ENCODE results near the gene FGF14. TPM values are rescaled to one million over a fixed set of nuclear protein-coding genes. Genes with fewer than 3 reads are reported as not detected.
A peak's percentile ranks its signal among the peaks of the same experiment; 100 is the strongest.

Gene FGF14
- total and polyA plus RNA-seq, 2 of the 4 experiments (the other 2 are of a cell fraction) = under 0.01 TPM; not detected in 1

DNA sequence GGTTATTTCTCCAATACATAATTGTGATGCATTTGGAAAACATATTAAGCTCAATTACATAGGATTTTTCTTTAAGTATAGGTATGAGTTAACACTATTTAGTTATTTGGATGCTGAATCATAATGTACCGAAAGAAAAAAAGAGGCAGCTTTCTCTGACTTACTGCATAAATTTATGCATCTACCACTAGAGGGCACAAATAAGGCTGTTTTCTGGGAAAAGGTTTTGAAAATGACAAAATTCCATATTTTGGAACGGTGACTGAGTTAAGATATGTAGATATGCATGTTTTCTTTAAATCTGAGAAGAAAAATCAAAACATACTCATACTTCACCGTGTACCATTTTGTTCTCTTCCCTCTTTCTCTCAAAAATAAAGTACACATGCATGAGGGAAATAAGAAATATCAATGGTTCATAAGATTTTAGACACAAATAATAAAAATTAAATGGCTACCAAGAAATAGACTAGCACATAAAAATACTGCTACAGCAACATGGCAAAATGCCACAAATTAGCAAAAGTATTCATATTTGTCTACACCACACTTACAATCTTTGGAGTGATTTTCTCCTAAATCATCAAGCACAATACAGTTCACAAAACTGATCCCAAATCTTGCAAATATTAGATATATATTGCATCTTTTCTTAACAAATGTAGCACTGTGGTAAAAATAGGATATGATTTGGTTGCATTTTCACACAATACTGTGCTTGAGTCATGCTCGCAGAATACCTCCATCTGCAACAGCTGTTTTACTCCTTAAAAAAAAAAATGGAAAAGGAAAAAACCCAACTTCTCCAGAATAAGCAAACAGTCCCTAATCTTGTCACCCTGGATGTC, 260.0 kb downstream of the FGF14 start:
- ChIA-PET CTCF (interaction anchor here (0.7 to 1.2 kb wide), 10 partner anchors 10 to 416 kb away, joined by 3 to 11 read pairs (median 3); no protein-coding TSS in a partner anchor), POLR2A (ENCODE audit: unreplicated experiment) (no interaction called here)
- Histone ChIP-seq H3K27me3 (ENCODE audit: control insufficient read depth, insufficient read depth, low read length) (no peaks in the 10 kb centered on the region), H4K20me1 (ENCODE audit: insufficient read depth, low read length) (no peaks in the 10 kb centered on the region), H3K9ac (ENCODE audit: low read depth, low read length) (no peak overlapping the region), H2AFZ (replicated peaks; ENCODE audit: low read length, poor library complexity) (no peak overlapping the region), H3K9me1 (ENCODE audit: insufficient read depth, low read length) (no peaks in the 10 kb centered on the region), H3K56ac (ENCODE audit: extremely low read depth, insufficient read depth, low read length) (no peak overlapping the region), H3K79me1 (ENCODE audit: low read depth in 1 of 2, low read length in 2 of 2) (no peaks in the 10 kb centered on the region), H4K8ac (ENCODE audit: low read depth in 2 of 2, low read length in 2 of 2) (no peak overlapping the region), H2AK5ac (ENCODE audit: low read depth, low read length) (no peak overlapping the region), H3K4me1 (ENCODE audit: control insufficient read depth, insufficient read depth, low read length) (no peaks in the 10 kb centered on the region), H4K5ac (ENCODE audit: low read depth, low read length) (no peak overlapping the region), H3K4me2 (ENCODE audit: low read depth, low read length) (no peak overlapping the region), H3K4ac (ENCODE audit: low read depth, low read length) (no peak overlapping the region), H2BK5ac (ENCODE audit: low read depth, low read length, poor library complexity, severe bottlenecking) (no peak overlapping the region), H2BK15ac (ENCODE audit: low read depth, low read length) (no peak overlapping the region), H4K91ac (ENCODE audit: insufficient read depth, low read depth, low read length) (no peak overlapping the region), H3K27ac (ENCODE audit: insufficient read depth, low read length) (no peak overlapping the region), H3K23ac (ENCODE audit: low read depth, low read length) (no peak overlapping the region), H3K9me3 (ENCODE audit: control insufficient read depth, insufficient read depth, low read length) (no peaks in the 10 kb centered on the region), H3K36me3 (ENCODE audit: control insufficient read depth, insufficient read depth, low read length) (no peaks in the 10 kb centered on the region), H2BK120ac (ENCODE audit: low read depth, low read length) (no peak overlapping the region), H3K14ac (replicated peaks; ENCODE audit: low read depth, low read length) (no peak overlapping the region), H2BK20ac (ENCODE audit: low read depth, low read length) (no peak overlapping the region), H3K18ac (ENCODE audit: low read depth, low read length) (no peak overlapping the region), H3K4me3 (ENCODE audit: insufficient read depth, low read depth, low read length) (no peak overlapping the region), H2AK9ac (replicated peaks; ENCODE audit: low read depth, low read length, poor library complexity) (no peak overlapping the region)
- intact Hi-C loops (cut with micrococcal nuclease) = loop anchor here (1.0 to 5.0 kb wide), 3 partner anchors 315 to 1000 kb away; no protein-coding TSS in a partner anchor
- peak; percentile 53 for ATAC-seq (ENCODE audit: low read depth)
- peak; percentile 35 for DNase-seq
- WGBS, 2 experiments (ENCODE audit: extremely low coverage in 2 of 2, insufficient read length in 1 of 2) = no CpG with 5 or more reads among the region's 4 CpGs
- BruUV-seq (replicated peaks) = no TSS peak
- in situ Hi-C loops (cut with MboI; ENCODE audit: low sequenced_read_pairs) = loop anchor here (25.0 kb wide), 2 partner anchors 320 to 1005 kb away; no protein-coding TSS in a partner anchor
- dilution Hi-C loops (cut with HindIII; ENCODE audit: low sequenced_read_pairs, unreplicated experiment) = no loop called here
- TF ChIP-seq MAFK (IDR thresholded peaks at IDR 0.05; ENCODE audit: low read depth, low read length) (no peak), BHLHE40 (IDR thresholded peaks at IDR 0.05; ENCODE audit: low read depth, low read length) (no peak), POLR2A (IDR thresholded peaks at IDR 0.05; ENCODE audit: low read depth, low read length) (no peak), CHD1 (IDR thresholded peaks at IDR 0.05; ENCODE audit: low read depth, low read length) (no peak), MAZ (IDR thresholded peaks at IDR 0.05; ENCODE audit: borderline replicate concordance, low read depth, low read length) (no peak), NFE2L2 (IDR thresholded peaks at IDR 0.05; ENCODE audit: low read depth, low read length) (no peak), MXI1 (IDR thresholded peaks at IDR 0.05; ENCODE audit: borderline replicate concordance, low read depth, low read length) (no peak), SMC3 (IDR thresholded peaks at IDR 0.05; ENCODE audit: low read depth, low read length) (peak; percentile 69), RAD21 (IDR thresholded peaks at IDR 0.05; ENCODE audit: low read length) (peak; percentile 59), RCOR1 (IDR thresholded peaks at IDR 0.05; ENCODE audit: insufficient replicate concordance, low read length) (no peak), FOS (IDR thresholded peaks at IDR 0.05; ENCODE audit: low read depth, low read length) (no peak), RFX5 (IDR thresholded peaks at IDR 0.05; ENCODE audit: low read depth, low read length) (no peak)
- TF ChIP-seq, protein P1, sequence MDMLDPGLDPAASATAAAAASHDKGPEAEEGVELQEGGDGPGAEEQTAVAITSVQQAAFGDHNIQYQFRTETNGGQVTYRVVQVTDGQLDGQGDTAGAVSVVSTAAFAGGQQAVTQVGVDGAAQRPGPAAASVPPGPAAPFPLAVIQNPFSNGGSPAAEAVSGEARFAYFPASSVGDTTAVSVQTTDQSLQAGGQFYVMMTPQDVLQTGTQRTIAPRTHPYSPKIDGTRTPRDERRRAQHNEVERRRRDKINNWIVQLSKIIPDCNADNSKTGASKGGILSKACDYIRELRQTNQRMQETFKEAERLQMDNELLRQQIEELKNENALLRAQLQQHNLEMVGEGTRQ (IDR thresholded peaks at IDR 0.05; ENCODE audit: low read depth, low read length) = no peak
- TF ChIP-seq, protein P2, sequence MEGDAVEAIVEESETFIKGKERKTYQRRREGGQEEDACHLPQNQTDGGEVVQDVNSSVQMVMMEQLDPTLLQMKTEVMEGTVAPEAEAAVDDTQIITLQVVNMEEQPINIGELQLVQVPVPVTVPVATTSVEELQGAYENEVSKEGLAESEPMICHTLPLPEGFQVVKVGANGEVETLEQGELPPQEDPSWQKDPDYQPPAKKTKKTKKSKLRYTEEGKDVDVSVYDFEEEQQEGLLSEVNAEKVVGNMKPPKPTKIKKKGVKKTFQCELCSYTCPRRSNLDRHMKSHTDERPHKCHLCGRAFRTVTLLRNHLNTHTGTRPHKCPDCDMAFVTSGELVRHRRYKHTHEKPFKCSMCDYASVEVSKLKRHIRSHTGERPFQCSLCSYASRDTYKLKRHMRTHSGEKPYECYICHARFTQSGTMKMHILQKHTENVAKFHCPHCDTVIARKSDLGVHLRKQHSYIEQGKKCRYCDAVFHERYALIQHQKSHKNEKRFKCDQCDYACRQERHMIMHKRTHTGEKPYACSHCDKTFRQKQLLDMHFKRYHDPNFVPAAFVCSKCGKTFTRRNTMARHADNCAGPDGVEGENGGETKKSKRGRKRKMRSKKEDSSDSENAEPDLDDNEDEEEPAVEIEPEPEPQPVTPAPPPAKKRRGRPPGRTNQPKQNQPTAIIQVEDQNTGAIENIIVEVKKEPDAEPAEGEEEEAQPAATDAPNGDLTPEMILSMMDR (conservative IDR thresholded peaks at IDR 0.05; ENCODE audit: low read depth, low read length) = peak; percentile 72

All from IMR-90 (cell line).